Karpas-422 (cell line): Measurements from ENCODE around the gene SMIM1. TPM values are rescaled to one million over a fixed set of nuclear protein-coding genes. Genes with fewer than 3 reads are reported as not detected.
A peak's percentile ranks its signal among the peaks of the same experiment; 100 is the strongest.
"Not testable (repeated sequence)": the region's sequence is repeated elsewhere in the genome, so short reads cannot be mapped to it uniquely, and the experiment has no call there.

Experiments used
- DNase-seq: peaks from one replicate; pipeline ENCODE4 v3.0.0-alpha.2; 2015
- H2AFZ ChIP-seq: fragments of 200-600 bp; sonication (generic); 2 replicates; pipeline ENCODE4 v1.6.1; 2014; ENCODE audit warnings: antibody characterized with exemption, low read length, mixed read lengths
- H3K27ac ChIP-seq: fragments of 200-600 bp; sonication (generic); 2 replicates; pipeline ENCODE4 v1.5.1; 2014; ENCODE audit warnings: mild to moderate bottlenecking, low read length, moderate library complexity
- H3K27me3 ChIP-seq: fragments of 200-600 bp; sonication (generic); 2 replicates; pipeline ENCODE4 v1.6.1; 2014; ENCODE audit warnings: low read length, mixed read lengths
- H3K36me3 ChIP-seq: fragments of 200-600 bp; sonication (generic); 2 replicates; pipeline ENCODE4 v1.6.1; 2014; ENCODE audit warnings: low read length, mixed read lengths; ENCODE audit not compliant: insufficient read depth
- H3K4me1 ChIP-seq: fragments of 200-600 bp; sonication (generic); 2 replicates; pipeline ENCODE4 v1.6.1; 2014; ENCODE audit warnings: mild to moderate bottlenecking, low read length, mixed read lengths
- H3K4me2 ChIP-seq: fragments of 200-600 bp; sonication (generic); 2 replicates; pipeline ENCODE4 v1.6.1; 2014; ENCODE audit warnings: low read length, low read depth, mild to moderate bottlenecking; ENCODE audit not compliant: poor library complexity, severe bottlenecking
- H3K4me3 ChIP-seq: fragments of 200-600 bp; sonication (generic); 2 replicates; pipeline ENCODE4 v1.5.1; 2014; ENCODE audit warnings: mild to moderate bottlenecking, antibody characterized with exemption, low read length, mixed read lengths
- H3K79me2 ChIP-seq: fragments of 200-600 bp; sonication (generic); 2 replicates; pipeline ENCODE4 v1.6.1; 2014; ENCODE audit warnings: mild to moderate bottlenecking, low read length, mixed read lengths
- H3K9ac ChIP-seq: fragments of 200-600 bp; sonication (generic); 2 replicates; pipeline ENCODE4 v1.6.0; 2014; ENCODE audit warnings: low read length
- H3K9me2 ChIP-seq: fragments of 200-600 bp; sonication (generic), shearing (Covaris generic); replicated peaks from 2 replicates; pipeline ENCODE4 v1.6.0; 2014; ENCODE audit warnings: mild to moderate bottlenecking, low read length, moderate library complexity; ENCODE audit not compliant: insufficient read depth
- H3K9me3 ChIP-seq: fragments of 300-700, 200-600 bp; sonication (generic); 2 replicates; pipeline ENCODE4 v1.6.1; 2014; ENCODE audit warnings: low read length, mixed read lengths
- H4K20me1 ChIP-seq: fragments of 200-600 bp; sonication (generic); 2 replicates; pipeline ENCODE4 v1.6.1; 2014; ENCODE audit warnings: mild to moderate bottlenecking, antibody characterized with exemption, low read length, low read depth; ENCODE audit not compliant: insufficient read depth
- total RNA-seq: library from RNA; depleted of rRNA; stranded (reverse); fragments of >200 nt; shearing (Covaris generic); gene quantifications from 2 replicates; pipeline ENCODE4 v1.2.3, GENCODE V29; 2014; ENCODE audit warnings: low replicate concordance

SMIM1 gene
- total RNA-seq, 1 experiment from 2014 or later: not detected

- Histone ChIP-seq H3K9me2 (no peaks in the 10 kb centered on the region), H3K36me3 (no peaks in the 10 kb centered on the region), H3K79me2 (no peaks in the 10 kb centered on the region), H3K4me2 (no peak overlapping the region), H3K27ac (no peak overlapping the region), H4K20me1 (no peaks in the 10 kb centered on the region), H3K9ac (no peak overlapping the region), H3K9me3 (no peaks in the 10 kb centered on the region), H2AFZ (0 out of 2 replicates have a peak overlapping the region, but pooled peaks have one; percentile 21), H3K4me3 (no peak overlapping the region), H3K4me1 (no peaks in the 10 kb centered on the region), H3K27me3 (0 out of 2 replicates have a peak, but pooled peaks cover 3% of the 10 kb centered on the region)
- no peak for DNase-seq
Observed at GRCh38 chr1:3803905-3804626, 31.5 kb downstream of the SMIM1 start.

GRCh38 chr1:3804627-3804944 lies 32.0 kb downstream of the SMIM1 start:
- H3K79me2 ChIP-seq, H3K36me3 ChIP-seq, H3K9ac ChIP-seq, H3K27me3 ChIP-seq, H3K9me2 ChIP-seq, DNase-seq, H4K20me1 ChIP-seq, H3K27ac ChIP-seq, H3K9me3 ChIP-seq, H3K4me2 ChIP-seq, H3K4me1 ChIP-seq, H3K4me3 ChIP-seq: not testable (repeated sequence)
- 0 out of 2 replicates have a peak overlapping the region, but pooled peaks have one; percentile 21 for H2AFZ ChIP-seq

GRCh38 chr1:3805038-3805437 lies 32.5 kb downstream of the SMIM1 start:
- no peaks in the 10 kb centered on the region for H3K9me3 ChIP-seq
- H3K9ac ChIP-seq: no peak overlapping the region
- H3K4me1 ChIP-seq: no peaks in the 10 kb centered on the region
- no peaks in the 10 kb centered on the region for H3K79me2 ChIP-seq
- H3K9me2 ChIP-seq: no peaks in the 10 kb centered on the region
- H4K20me1 ChIP-seq: no peaks in the 10 kb centered on the region
- H3K27ac ChIP-seq: no peak overlapping the region
- H3K4me3 ChIP-seq: no peak overlapping the region
- no peak overlapping the region for H2AFZ ChIP-seq
- no peak for DNase-seq
- H3K36me3 ChIP-seq: no peaks in the 10 kb centered on the region
- no peak overlapping the region for H3K4me2 ChIP-seq
- 0 out of 2 replicates have a peak, but pooled peaks cover 3% of the 10 kb centered on the region for H3K27me3 ChIP-seq

- H4K20me1 ChIP-seq: no peaks in the 10 kb centered on the region
- no peak overlapping the region for H3K4me2 ChIP-seq
- H3K4me1 ChIP-seq: no peaks in the 10 kb centered on the region
- no peak for DNase-seq
- no peak overlapping the region for H3K4me3 ChIP-seq
- H3K79me2 ChIP-seq: no peaks in the 10 kb centered on the region
- no peak overlapping the region for H2AFZ ChIP-seq
- H3K36me3 ChIP-seq: no peaks in the 10 kb centered on the region
- no peaks in the 10 kb centered on the region for H3K9me2 ChIP-seq
- H3K9ac ChIP-seq: no peak overlapping the region
- H3K27ac ChIP-seq: no peak overlapping the region
- H3K27me3 ChIP-seq: no peaks in the 10 kb centered on the region
- no peaks in the 10 kb centered on the region for H3K9me3 ChIP-seq
Observed at GRCh38 chr1:3807769-3808168, 35.2 kb downstream of the SMIM1 start.

- no peaks in the 10 kb centered on the region for H3K9me2 ChIP-seq
- H3K4me1 ChIP-seq: no peaks in the 10 kb centered on the region
- no peaks in the 10 kb centered on the region for H3K27me3 ChIP-seq
- DNase-seq: no peak
- H2AFZ ChIP-seq: no peak overlapping the region
- no peak overlapping the region for H3K4me2 ChIP-seq
- no peaks in the 10 kb centered on the region for H3K9me3 ChIP-seq
- no peaks in the 10 kb centered on the region for H4K20me1 ChIP-seq
- no peak overlapping the region for H3K9ac ChIP-seq
- no peaks in the 10 kb centered on the region for H3K79me2 ChIP-seq
- no peak overlapping the region for H3K4me3 ChIP-seq
- no peak overlapping the region for H3K27ac ChIP-seq
- no peaks in the 10 kb centered on the region for H3K36me3 ChIP-seq
Observed at GRCh38 chr1:3809680-3810079, 37.1 kb downstream of the SMIM1 start.

GRCh38 chr1:3810149-3810761 lies 37.7 kb downstream of the SMIM1 start:
- not testable (repeated sequence) for H3K9me3 ChIP-seq, H3K27ac ChIP-seq, H4K20me1 ChIP-seq, H2AFZ ChIP-seq, H3K9me2 ChIP-seq, H3K4me2 ChIP-seq, DNase-seq, H3K4me1 ChIP-seq, H3K4me3 ChIP-seq, H3K9ac ChIP-seq, H3K27me3 ChIP-seq, H3K79me2 ChIP-seq, H3K36me3 ChIP-seq

GRCh38 chr1:3811595-3811911 lies 39.0 kb downstream of the SMIM1 start:
- H3K27me3 ChIP-seq: no peaks in the 10 kb centered on the region
- no peaks in the 10 kb centered on the region for H4K20me1 ChIP-seq
- H3K4me2 ChIP-seq: no peak overlapping the region
- H3K4me3 ChIP-seq: no peak overlapping the region
- H3K79me2 ChIP-seq: no peaks in the 10 kb centered on the region
- H3K9me3 ChIP-seq: no peaks in the 10 kb centered on the region
- no peak overlapping the region for H3K27ac ChIP-seq
- H3K36me3 ChIP-seq: no peaks in the 10 kb centered on the region
- no peak for DNase-seq
- no peaks in the 10 kb centered on the region for H3K4me1 ChIP-seq
- no peak overlapping the region for H2AFZ ChIP-seq
- H3K9ac ChIP-seq: no peak overlapping the region
- H3K9me2 ChIP-seq: no peaks in the 10 kb centered on the region

GRCh38 chr1:3814065-3814464 lies 41.5 kb downstream of the SMIM1 start:
- H3K36me3 ChIP-seq: no peaks in the 10 kb centered on the region
- DNase-seq: no peak
- H3K79me2 ChIP-seq: no peaks in the 10 kb centered on the region
- no peaks in the 10 kb centered on the region for H3K9me2 ChIP-seq
- H3K4me3 ChIP-seq: no peak overlapping the region
- H3K9me3 ChIP-seq: no peaks in the 10 kb centered on the region
- no peaks in the 10 kb centered on the region for H3K27me3 ChIP-seq
- H3K9ac ChIP-seq: no peak overlapping the region
- no peaks in the 10 kb centered on the region for H4K20me1 ChIP-seq
- no peaks in the 10 kb centered on the region for H3K4me1 ChIP-seq
- H2AFZ ChIP-seq: no peak overlapping the region
- H3K4me2 ChIP-seq: no peak overlapping the region
- H3K27ac ChIP-seq: no peak overlapping the region
